ENCODE results near the gene MBD4. TPM values are rescaled to one million over a fixed set of nuclear protein-coding genes. Genes with fewer than 3 reads are reported as not detected.
"Not testable (repeated sequence)": the region's sequence is repeated elsewhere in the genome, so short reads cannot be mapped to it uniquely, and the experiment has no call there.

The MBD4 gene
- total RNA-seq (2014; rRNA removed; shearing (Covaris generic)) = 25.1 and 37.4 TPM in 2 replicates

- DNase-seq = peak; percentile 98
- Histone ChIP-seq H3K36me3 (replicated peaks; ENCODE audit: control insufficient read depth, insufficient read depth, low read length) (peaks cover 15% of the 10 kb centered on the region), H3K27me3 (ENCODE audit: control insufficient read depth, insufficient read depth, low read length) (no peaks in the 10 kb centered on the region), H3K4me3 (ENCODE audit: insufficient read depth, low read depth, low read length) (peak within 1 kb of the TSS; percentile 74)
Measured at GRCh38 chr3:129439817-129440617, at the start of gene MBD4, which contains the start of gene IFT122. MBD4 (minus strand) TSS chr3:129439948; CDS start chr3:129439833, 115 bp downstream. IFT122 (plus strand) TSS chr3:129440224; CDS start chr3:129440331, 107 bp downstream.

GRCh38 chr3:129489258-129489657, 49.5 kb upstream of the MBD4 start:
- not testable (repeated sequence) for H3K36me3 ChIP-seq (replicated peaks; ENCODE audit: control insufficient read depth, insufficient read depth, low read length); DNase-seq; H3K27me3 ChIP-seq (ENCODE audit: control insufficient read depth, insufficient read depth, low read length); H3K4me3 ChIP-seq (ENCODE audit: insufficient read depth, low read depth, low read length)

- DNase-seq; H3K27me3 ChIP-seq (ENCODE audit: control insufficient read depth, insufficient read depth, low read length): not testable (repeated sequence)
Measured at GRCh38 chr3:129487868-129488335, 48.2 kb upstream of the MBD4 start.

GRCh38 chr3:129487183-129487867, 47.6 kb upstream of the MBD4 start:
- Histone ChIP-seq H3K27me3 (ENCODE audit: control insufficient read depth, insufficient read depth, low read length) (no peaks in the 10 kb centered on the region), H3K36me3 (replicated peaks; ENCODE audit: control insufficient read depth, insufficient read depth, low read length) (no peaks in the 10 kb centered on the region; the same call in 1 of the 2 replicates), H3K4me3 (ENCODE audit: insufficient read depth, low read depth, low read length) (no peak overlapping the region)
- no peak for DNase-seq

More at GRCh38 chr3:129487868-129488335, 48.2 kb upstream of the MBD4 start:
- H3K36me3 ChIP-seq (replicated peaks; ENCODE audit: control insufficient read depth, insufficient read depth, low read length); H3K4me3 ChIP-seq (ENCODE audit: insufficient read depth, low read depth, low read length): not testable (repeated sequence)

GRCh38 chr3:129486664-129487035, 46.9 kb upstream of the MBD4 start:
- H3K27me3 ChIP-seq (ENCODE audit: control insufficient read depth, insufficient read depth, low read length) = no peaks in the 10 kb centered on the region
- H3K4me3 ChIP-seq (ENCODE audit: insufficient read depth, low read depth, low read length) = no peak overlapping the region
- no peak for DNase-seq
- H3K36me3 ChIP-seq (replicated peaks; ENCODE audit: control insufficient read depth, insufficient read depth, low read length) = no peaks in the 10 kb centered on the region; the same call in 1 of the 2 replicates

- peak; percentile 67 for DNase-seq
- no peaks in the 10 kb centered on the region; the same call in 1 of the 2 replicates for H3K36me3 ChIP-seq (replicated peaks; ENCODE audit: control insufficient read depth, insufficient read depth, low read length)
- H3K4me3 ChIP-seq (ENCODE audit: insufficient read depth, low read depth, low read length) = no peak overlapping the region
- no peaks in the 10 kb centered on the region for H3K27me3 ChIP-seq (ENCODE audit: control insufficient read depth, insufficient read depth, low read length)
Measured at GRCh38 chr3:129485721-129486663, 46.2 kb upstream of the MBD4 start.

GRCh38 chr3:129485146-129485545, 45.4 kb upstream of the MBD4 start:
- not testable (repeated sequence) for DNase-seq; H3K27me3 ChIP-seq (ENCODE audit: control insufficient read depth, insufficient read depth, low read length); H3K36me3 ChIP-seq (replicated peaks; ENCODE audit: control insufficient read depth, insufficient read depth, low read length); H3K4me3 ChIP-seq (ENCODE audit: insufficient read depth, low read depth, low read length)

- no peak for DNase-seq
- Histone ChIP-seq H3K27me3 (ENCODE audit: control insufficient read depth, insufficient read depth, low read length) (no peaks in the 10 kb centered on the region), H3K4me3 (ENCODE audit: insufficient read depth, low read depth, low read length) (no peak overlapping the region), H3K36me3 (replicated peaks; ENCODE audit: control insufficient read depth, insufficient read depth, low read length) (no peaks in the 10 kb centered on the region; the same call in none of the 2 replicates)
Measured at GRCh38 chr3:129483870-129484269, 44.1 kb upstream of the MBD4 start.

- Histone ChIP-seq H3K27me3 (ENCODE audit: control insufficient read depth, insufficient read depth, low read length) (no peaks in the 10 kb centered on the region), H3K4me3 (ENCODE audit: insufficient read depth, low read depth, low read length) (no peak overlapping the region), H3K36me3 (replicated peaks; ENCODE audit: control insufficient read depth, insufficient read depth, low read length) (no peaks in the 10 kb centered on the region; the same call in none of the 2 replicates)
- peak; percentile 69 for DNase-seq
Measured at GRCh38 chr3:129482721-129483120, 43.0 kb upstream of the MBD4 start.

GRCh38 chr3:129481766-129482332, 42.1 kb upstream of the MBD4 start:
- Histone ChIP-seq H3K4me3 (ENCODE audit: insufficient read depth, low read depth, low read length) (no peak overlapping the region), H3K36me3 (replicated peaks; ENCODE audit: control insufficient read depth, insufficient read depth, low read length) (peaks cover 2% of the 10 kb centered on the region), H3K27me3 (ENCODE audit: control insufficient read depth, insufficient read depth, low read length) (no peaks in the 10 kb centered on the region)
- no peak for DNase-seq

GRCh38 chr3:129481225-129481765, 41.5 kb upstream of the MBD4 start:
- not testable (repeated sequence) for H3K36me3 ChIP-seq (replicated peaks; ENCODE audit: control insufficient read depth, insufficient read depth, low read length); DNase-seq; H3K27me3 ChIP-seq (ENCODE audit: control insufficient read depth, insufficient read depth, low read length); H3K4me3 ChIP-seq (ENCODE audit: insufficient read depth, low read depth, low read length)

- peaks cover 2% of the 10 kb centered on the region for H3K36me3 ChIP-seq (replicated peaks; ENCODE audit: control insufficient read depth, insufficient read depth, low read length)
- H3K27me3 ChIP-seq (ENCODE audit: control insufficient read depth, insufficient read depth, low read length) = no peaks in the 10 kb centered on the region
- H3K4me3 ChIP-seq (ENCODE audit: insufficient read depth, low read depth, low read length) = no peak overlapping the region
- DNase-seq = no peak
Measured at GRCh38 chr3:129476586-129476985, 36.8 kb upstream of the MBD4 start.

GRCh38 chr3:129475863-129476262, 36.1 kb upstream of the MBD4 start:
- H3K4me3 ChIP-seq (ENCODE audit: insufficient read depth, low read depth, low read length) = no peak overlapping the region
- peaks cover 2% of the 10 kb centered on the region for H3K36me3 ChIP-seq (replicated peaks; ENCODE audit: control insufficient read depth, insufficient read depth, low read length)
- no peak for DNase-seq
- H3K27me3 ChIP-seq (ENCODE audit: control insufficient read depth, insufficient read depth, low read length) = no peaks in the 10 kb centered on the region
